DOHH2 (cell line): ENCODE data around the gene FBRSL1.

Experiments
- H3F3A ChIP-seq: fragments of 200-600 bp; sonication (generic), shearing (Covaris generic); 2 replicates; pipeline ENCODE4 v1.6.0; 2016; ENCODE audit warnings: antibody characterized with exemption, mild to moderate bottlenecking; ENCODE audit not compliant: control insufficient read depth, insufficient read depth
- H3K27ac ChIP-seq: fragments of 200-600 bp; sonication (generic); 2 replicates; pipeline ENCODE4 v1.5.1; 2014; ENCODE audit warnings: low read depth, mild to moderate bottlenecking, low read length, moderate library complexity
- H3K27me3 ChIP-seq: fragments of 200-600 bp; sonication (generic); 2 replicates; pipeline ENCODE4 v1.6.1; 2014; ENCODE audit warnings: mild to moderate bottlenecking, low read length, mixed read lengths; ENCODE audit not compliant: control insufficient read depth
- H3K36me3 ChIP-seq: fragments of 200-600 bp; sonication (generic); 2 replicates; pipeline ENCODE4 v1.6.1; 2014; ENCODE audit warnings: mild to moderate bottlenecking, low read length, moderate library complexity, mixed read lengths; ENCODE audit not compliant: control insufficient read depth
- H3K4me1 ChIP-seq: fragments of 200-600 bp; sonication (generic); 2 replicates; pipeline ENCODE4 v1.6.1; 2014; ENCODE audit warnings: mild to moderate bottlenecking, low read length, mixed read lengths; ENCODE audit not compliant: control insufficient read depth
- H3K4me2 ChIP-seq: fragments of 200-600 bp; sonication (generic); 2 replicates; pipeline ENCODE4 v1.6.0; 2014; ENCODE audit warnings: mild to moderate bottlenecking, low read length, moderate library complexity
- H3K4me3 ChIP-seq: fragments of 200-600 bp; sonication (generic); 2 replicates; pipeline ENCODE4 v1.5.1; 2014; ENCODE audit warnings: mild to moderate bottlenecking, low read length, mixed read lengths
- H3K79me2 ChIP-seq: fragments of 200-600 bp; sonication (generic); 2 replicates; pipeline ENCODE4 v1.6.1; 2014; ENCODE audit warnings: mild to moderate bottlenecking, low read length, mixed read lengths; ENCODE audit not compliant: control insufficient read depth
- H3K9me2 ChIP-seq: fragments of 200-600 bp; sonication (generic); replicated peaks from 2 replicates; pipeline ENCODE4 v1.6.1; 2014; ENCODE audit warnings: mild to moderate bottlenecking, low read length, mixed read lengths; ENCODE audit not compliant: control insufficient read depth
- H3K9me3 ChIP-seq: fragments of 200-600 bp; sonication (generic); 2 replicates; pipeline ENCODE4 v1.6.1; 2014; ENCODE audit warnings: antibody characterized with exemption, low read length, mixed read lengths; ENCODE audit not compliant: control insufficient read depth, insufficient read depth
- H4K20me1 ChIP-seq: fragments of 200-600 bp; sonication (generic); 2 replicates; pipeline ENCODE4 v1.6.0; 2014; ENCODE audit warnings: low read depth, mild to moderate bottlenecking, antibody characterized with exemption, low read length, moderate library complexity; ENCODE audit not compliant: control insufficient read depth, insufficient read depth
- CTCF ChIP-seq: fragments of 200-600 bp; sonication (generic); IDR thresholded peaks from one replicate; pipeline ENCODE4 v1.5.1; 2014; ENCODE audit warnings: antibody characterized with exemption, mild to moderate bottlenecking, low read depth, low read length; ENCODE audit not compliant: poor library complexity, severe bottlenecking
- EZH2phosphoT487 ChIP-seq: fragments of 200-600 bp; sonication (generic); IDR thresholded peaks from 2 replicates; pipeline ENCODE4 v1.6.1; 2017; ENCODE audit warnings: borderline replicate concordance, mild to moderate bottlenecking, antibody characterized with exemption, low read length, moderate library complexity, mixed read lengths

FBRSL1 gene

GRCh38 chr12:132542661-132543060 is 52.7 kb downstream of the FBRSL1 start:
- no peaks in the 10 kb centered on the region for H3F3A ChIP-seq
- H3K9me2 ChIP-seq: no peaks in the 10 kb centered on the region
- H3K4me2 ChIP-seq: no peak overlapping the region
- no peaks in the 10 kb centered on the region for H4K20me1 ChIP-seq
- H3K27ac ChIP-seq: no peak overlapping the region
- no peak overlapping the region for H3K4me3 ChIP-seq
- no peaks in the 10 kb centered on the region; the same call in 1 of the 2 replicates for H3K4me1 ChIP-seq
- no peaks in the 10 kb centered on the region for H3K9me3 ChIP-seq
- H3K36me3 ChIP-seq: no peaks in the 10 kb centered on the region
- no peaks in the 10 kb centered on the region for H3K79me2 ChIP-seq
- TF ChIP-seq CTCF (no peak), EZH2phosphoT487 (no peak)
- H3K27me3 ChIP-seq: no peaks in the 10 kb centered on the region

GRCh38 chr12:132543298-132544079 is 53.5 kb downstream of the FBRSL1 start:
- H3F3A ChIP-seq: no peaks in the 10 kb centered on the region
- H3K27me3 ChIP-seq: no peaks in the 10 kb centered on the region
- no peaks in the 10 kb centered on the region for H3K36me3 ChIP-seq
- no peak overlapping the region for H3K4me3 ChIP-seq
- no peaks in the 10 kb centered on the region; the same call in 1 of the 2 replicates for H3K4me1 ChIP-seq
- no peaks in the 10 kb centered on the region for H3K9me2 ChIP-seq
- no peak overlapping the region for H3K4me2 ChIP-seq
- no peaks in the 10 kb centered on the region for H3K9me3 ChIP-seq
- H3K27ac ChIP-seq: no peak overlapping the region
- no peaks in the 10 kb centered on the region for H4K20me1 ChIP-seq
- TF ChIP-seq CTCF: no peak
- H3K79me2 ChIP-seq: no peaks in the 10 kb centered on the region

- H4K20me1 ChIP-seq: no peaks in the 10 kb centered on the region
- no peak overlapping the region for H3K27ac ChIP-seq
- no peak for TF ChIP-seq CTCF
- TF ChIP-seq EZH2phosphoT487: no peak
- no peak overlapping the region for H3K4me2 ChIP-seq
- no peaks in the 10 kb centered on the region for H3K9me3 ChIP-seq
- H3F3A ChIP-seq: no peaks in the 10 kb centered on the region
- H3K4me3 ChIP-seq: no peak overlapping the region
- no peaks in the 10 kb centered on the region for H3K36me3 ChIP-seq
- no peaks in the 10 kb centered on the region; the same call in 1 of the 2 replicates for H3K4me1 ChIP-seq
- H3K27me3 ChIP-seq: no peaks in the 10 kb centered on the region
- no peaks in the 10 kb centered on the region for H3K79me2 ChIP-seq
- no peaks in the 10 kb centered on the region for H3K9me2 ChIP-seq
Measured at GRCh38 chr12:132544080-132544397, 54.1 kb downstream of the FBRSL1 start.
